Right renal cortex interstitium (tissue), 3 donors: Measurements from ENCODE around the gene NR1H4. TPM values are rescaled to one million over a fixed set of nuclear protein-coding genes. Genes with fewer than 3 reads are reported as not detected.
A peak's percentile ranks its signal among the peaks of the same experiment; 100 is the strongest.
"Not testable (repeated sequence)": the region's sequence is repeated elsewhere in the genome, so short reads cannot be mapped to it uniquely, and the experiment has no call there.

Experiments used
- DNase-seq, 3 donors: peaks; one replicate each; pipeline ENCODE4 v3.0.0-alpha.2; 2013; ENCODE audit warnings: low read depth in 3 of 3, low spot score in 2 of 3
- polyA plus RNA-seq, 3 donors: library from polyadenylated mRNA; unstranded; fragments of 120-200 nt; gene quantifications; one replicate each; pipeline ENCODE4 v1.2.1, GENCODE V29; 2013; ENCODE audit not compliant: insufficient read length in 3 of 3

The NR1H4 gene
- polyA plus RNA-seq, 3 donors, result 14.2 to 17.7 (median 15.4) TPM

- DNase-seq, result no peak
Observed at GRCh38 chr12:100564905-100565467, 91.3 kb downstream of the NR1H4 start.

DNA sequence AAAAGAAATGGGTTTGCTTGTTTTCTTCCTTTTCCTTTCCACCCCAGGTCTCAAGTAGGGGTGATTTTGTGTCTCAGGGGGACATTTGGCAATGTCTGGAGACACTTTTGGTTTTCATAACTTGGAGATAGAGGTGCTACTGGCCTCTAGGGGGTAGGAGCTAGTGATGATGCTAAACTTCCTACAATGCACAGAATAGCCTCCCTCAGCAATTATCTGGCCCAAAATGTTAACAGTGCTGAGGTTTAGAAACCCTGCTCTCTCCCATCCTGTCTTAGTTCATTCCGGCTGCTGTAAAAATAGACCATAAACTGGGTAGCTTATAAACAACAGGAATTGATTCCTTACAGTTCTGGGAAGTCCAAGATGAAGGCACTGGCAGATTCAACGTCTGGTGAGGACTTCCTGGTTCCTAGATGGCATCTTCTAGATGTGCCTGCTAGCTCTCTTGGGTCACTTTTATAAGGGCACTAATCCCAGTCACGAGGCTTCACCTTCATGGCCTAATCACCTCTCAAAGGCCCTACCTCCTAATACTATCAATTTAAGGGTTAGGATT lies 92.4 kb downstream of the NR1H4 start:
- no peak for DNase-seq

DNA sequence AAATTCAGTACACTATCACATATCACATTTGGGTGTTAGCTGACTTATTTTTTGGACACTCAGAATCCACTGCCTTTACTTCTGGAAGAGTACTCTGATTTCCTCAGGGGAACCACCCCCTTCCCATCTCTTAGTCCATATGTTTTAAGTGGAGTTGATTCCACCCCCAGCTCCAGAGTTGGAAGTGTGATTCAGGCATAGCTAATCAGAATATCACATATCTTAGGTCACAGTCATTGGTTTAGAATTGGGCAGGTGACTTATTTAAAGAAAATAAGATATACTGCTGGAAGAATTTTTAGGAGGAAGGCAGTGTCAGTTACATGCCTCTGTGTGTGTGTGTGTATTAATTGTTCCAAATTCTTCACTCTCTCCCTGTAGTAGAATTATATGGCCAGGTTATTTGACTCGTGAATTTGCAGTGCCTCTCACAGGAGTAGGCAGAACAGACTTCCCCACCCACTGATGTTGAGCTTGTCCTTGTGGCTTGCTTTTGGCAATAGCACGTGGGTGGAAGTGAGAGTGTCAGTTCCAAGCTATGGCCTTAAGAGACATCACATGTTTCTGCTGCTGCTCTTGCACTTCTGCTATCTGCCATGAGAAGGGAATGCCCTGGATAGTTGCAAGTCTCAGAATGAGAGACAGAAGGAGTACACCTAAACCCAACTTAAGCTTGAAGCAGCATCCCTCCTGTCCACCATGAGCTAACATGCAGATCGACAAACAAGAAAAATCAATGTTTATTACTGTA lies 93.4 kb downstream of the NR1H4 start:
- no peak for DNase-seq

GRCh38 chr12:100567945-100568344 lies 94.3 kb downstream of the NR1H4 start:
- no peak for DNase-seq

DNA sequence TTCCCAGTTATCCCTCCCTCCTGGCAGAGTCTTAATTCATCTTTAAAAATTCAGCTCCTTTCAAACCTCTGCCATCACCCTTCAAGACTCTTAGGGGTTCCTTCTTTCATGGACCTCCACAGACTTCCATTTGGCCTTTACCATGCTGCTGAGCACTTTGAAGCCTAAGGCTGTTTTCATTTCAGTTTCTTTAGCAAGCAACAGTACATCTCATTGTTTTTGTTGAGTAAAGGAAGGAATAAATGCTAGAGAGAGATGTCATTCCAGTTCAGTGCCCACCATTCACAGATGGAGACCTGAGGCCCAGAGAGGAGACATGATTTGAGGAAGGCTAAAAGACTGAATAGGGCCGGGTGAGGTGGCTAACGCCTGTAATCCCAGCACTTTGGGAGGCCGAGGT lies 98.5 kb downstream of the NR1H4 start:
- DNase-seq, result no peak

GRCh38 chr12:100573292-100574186 lies 99.9 kb downstream of the NR1H4 start, which contains the start of gene GAS2L3:
Gene GAS2L3 (plus strand): TSS chr12:100573684. CDS start chr12:100594905, 21,221 bp downstream.
- DNase-seq, result peak; percentile 62 to 82 (median 71)

GRCh38 chr12:100574187-100575074 lies 100.8 kb downstream of the NR1H4 start:
- peak in 2 of 3 donors; percentile 18 to 21 for DNase-seq

DNA sequence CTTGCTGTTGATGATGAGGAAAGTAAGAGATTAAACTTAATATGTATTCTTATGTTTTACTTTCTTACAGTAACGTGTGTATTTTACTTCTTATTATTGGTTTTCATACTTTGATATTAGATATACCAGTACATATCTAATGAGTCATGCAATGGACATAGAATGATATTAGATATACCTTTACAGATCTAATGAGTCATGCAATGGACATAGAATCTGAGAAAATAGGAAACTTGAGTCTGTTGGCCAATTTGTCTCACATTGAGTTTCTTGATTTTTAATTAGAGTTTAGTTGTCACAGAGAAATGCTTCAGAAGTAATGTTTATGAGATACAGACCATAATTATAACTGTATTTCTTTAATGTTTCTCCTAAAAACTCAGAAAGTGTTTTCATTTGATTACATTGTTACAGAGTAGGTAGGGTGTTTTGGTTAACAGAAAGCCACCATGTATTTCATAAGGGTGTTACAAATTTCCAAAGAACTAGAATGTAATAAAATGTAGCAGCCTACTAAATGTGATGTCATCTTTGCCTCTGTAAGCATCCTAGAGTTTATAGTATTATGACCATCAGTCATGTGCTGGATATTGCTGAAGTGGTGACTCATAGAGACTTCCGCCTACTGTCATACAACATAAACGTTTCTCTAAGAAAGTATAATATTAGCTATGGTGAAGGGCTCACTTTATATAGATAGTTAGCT lies 102.8 kb downstream of the NR1H4 start:
- DNase-seq, result no peak

- DNase-seq, result no peak
Observed at GRCh38 chr12:100578923-100579322, 105.3 kb downstream of the NR1H4 start.

GRCh38 chr12:100579844-100580243 lies 106.2 kb downstream of the NR1H4 start:
- DNase-seq, result no peak

GRCh38 chr12:100584256-100584655 lies 110.6 kb downstream of the NR1H4 start:
- no peak for DNase-seq

- DNase-seq, result no peak
Observed at GRCh38 chr12:100591979-100592378, 118.3 kb downstream of the NR1H4 start.

DNA sequence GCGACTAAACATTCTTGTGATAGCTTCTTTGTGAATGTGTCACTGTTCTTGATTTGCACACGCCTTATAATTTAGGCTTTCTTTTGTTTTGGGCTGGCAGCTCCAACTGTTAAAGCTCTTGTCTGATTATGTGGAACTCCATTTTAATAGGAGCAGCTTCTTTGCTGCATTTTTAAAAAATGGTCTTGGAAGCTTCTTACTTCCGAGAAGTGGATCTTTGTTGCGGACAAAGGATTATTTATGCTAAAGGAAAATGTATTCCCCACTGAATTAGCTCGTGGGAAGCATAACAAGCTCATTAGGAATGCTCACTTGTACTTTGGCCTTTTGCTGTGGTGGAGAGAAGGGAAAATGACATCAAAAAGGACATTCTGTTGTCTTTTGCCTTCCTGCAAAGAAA lies 119.8 kb downstream of the NR1H4 start:
- DNase-seq, result no peak

GRCh38 chr12:100601626-100602025 lies 128.0 kb downstream of the NR1H4 start:
- DNase-seq, result no peak

- not testable (repeated sequence) for DNase-seq
Observed at GRCh38 chr12:100602997-100603396, 129.3 kb downstream of the NR1H4 start.

DNA sequence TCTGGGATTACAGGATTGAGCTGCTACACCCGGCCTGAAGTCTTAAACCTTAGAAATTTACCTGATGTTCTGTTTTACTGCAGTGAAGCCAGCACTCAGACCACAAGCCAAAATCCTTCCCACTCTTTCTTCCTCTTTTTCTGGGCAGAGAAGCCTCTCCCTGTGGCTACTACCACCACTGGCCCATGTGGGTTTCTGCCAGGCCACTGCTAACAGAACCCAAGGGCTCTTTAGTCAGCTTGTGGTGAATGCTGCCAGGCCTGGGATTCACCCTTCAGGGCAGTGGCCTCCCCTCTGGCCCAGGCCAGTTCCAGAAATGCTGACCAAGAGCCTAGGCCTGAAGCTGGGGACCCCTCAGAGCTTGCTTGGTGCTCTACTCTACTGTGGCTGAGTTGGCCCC lies 135.1 kb downstream of the NR1H4 start:
- DNase-seq, result no peak

- DNase-seq, result no peak
Observed at GRCh38 chr12:100610666-100611430, 137.2 kb downstream of the NR1H4 start.

- DNase-seq, result no peak
Observed at GRCh38 chr12:100612606-100613005, 138.9 kb downstream of the NR1H4 start.
